HepG2 (cell line): Measurements from ENCODE around the gene ASCC3. TPM values are rescaled to one million over a fixed set of nuclear protein-coding genes. Genes with fewer than 3 reads are reported as not detected.

Experiments used
- ATAC-seq: fragments of 200-7000 bp; cut with Tn5 transposase; 3 replicates; pipeline ENCODE4 v1.9.1; 2020; ENCODE audit warnings: mild to moderate bottlenecking, moderate library complexity
- BruUV-seq: library from RNA; stranded (reverse); fragments of 400-500 nt; replicated peaks from 2 replicates; lab custom pipeline; 2021; lab: Mats Ljungman, UMichigan
- CTCF ChIA-PET: fragments of 300-600 bp; formaldehyde crosslinking; extraction: SDS; loops from one replicate; lab custom pipeline; 2021; ENCODE audit warnings: low total read pairs, inconsistent platforms, low intra/inter-chr PET ratio; lab: Yijun Ruan, JAX
- POLR2A ChIA-PET: fragments of 350-600 bp; sonication (Branson Sonifier 250); formaldehyde crosslinking; loops from one replicate; lab custom pipeline; 2020; ENCODE audit warnings: antibody characterized with exemption, inconsistent platforms; lab: Yijun Ruan, JAX
- DNase-seq: peaks from one replicate; pipeline ENCODE4 v3.0.0-alpha.2; 2015; ENCODE audit warnings: low spot score
- FAIRE-seq: peaks from 3 replicates; lab custom pipeline; 2011; peaks lifted over from hg19 to GRCh38; lab: Jason Lieb, UNC
- H2AFZ ChIP-seq: one replicate; pipeline ENCODE4 v1.6.1; 2011; ENCODE audit warnings: low read length, inconsistent platforms
- H3K27ac ChIP-seq: fragments of 300-600 bp; 3 replicates; pipeline ENCODE4 v1.8.0; 2011; ENCODE audit warnings: mixed run types, mild to moderate bottlenecking, mixed read lengths, low read length, inconsistent platforms; ENCODE audit not compliant: insufficient read depth; ENCODE audit errors: extremely low read length
- H3K27me3 ChIP-seq, 2 experiments: fragments of 200-600 bp in 1 of 2; 2 replicates in 1 of 2; 3 replicates in 1 of 2; pipeline versions ENCODE4 v1.6.0 to v1.8.0; 2011; ENCODE audit warnings: low read length in 2 of 2, mild to moderate bottlenecking in 2 of 2, moderate library complexity in 2 of 2, inconsistent platforms in 1 of 2; ENCODE audit not compliant: insufficient read depth in 2 of 2, control insufficient read depth in 1 of 2
- H3K36me3 ChIP-seq, 2 experiments: fragments of 200-600 bp in 1 of 2; replicated peaks in 1 of 2; 2 replicates in 1 of 2; 3 replicates in 1 of 2; pipeline versions ENCODE4 v1.5.1 to v1.8.0; 2011; ENCODE audit warnings: low read length in 2 of 2, inconsistent platforms in 1 of 2; ENCODE audit not compliant: insufficient read depth in 2 of 2, control insufficient read depth in 1 of 2
- H3K4me1 ChIP-seq: 2 replicates; pipeline ENCODE4 v1.5.1; 2012; ENCODE audit warnings: low read length, inconsistent platforms; ENCODE audit not compliant: insufficient read depth
- H3K4me2 ChIP-seq: 2 replicates; pipeline ENCODE4 v1.6.0; 2011; ENCODE audit warnings: low read depth, low read length, inconsistent platforms
- H3K4me3 ChIP-seq, 3 experiments: fragments of 200-600 bp in 1 of 3; sonication (generic), shearing (Covaris generic) in 1 of 3; replicated peaks in 1 of 3; 2 replicates each; pipeline ENCODE4 v1.5.1; 2011 to 2016; ENCODE audit warnings: low read length in 3 of 3, inconsistent platforms in 2 of 3, low read depth in 2 of 3, mild to moderate bottlenecking in 2 of 3, control low read depth in 1 of 3, mixed read lengths in 1 of 3; ENCODE audit not compliant: insufficient read depth in 1 of 3
- H3K79me2 ChIP-seq: one replicate; pipeline ENCODE4 v1.6.1; 2011; ENCODE audit warnings: low read length, inconsistent platforms; ENCODE audit not compliant: insufficient read depth
- H3K9ac ChIP-seq: 2 replicates; pipeline ENCODE4 v1.6.0; 2011; ENCODE audit warnings: mild to moderate bottlenecking, low read depth, low read length, inconsistent platforms; ENCODE audit not compliant: insufficient read depth
- H3K9me3 ChIP-seq: 2 replicates; pipeline ENCODE4 v1.5.1; 2012; ENCODE audit warnings: mild to moderate bottlenecking, low read length
- H4K20me1 ChIP-seq: 2 replicates; pipeline ENCODE4 v1.6.0; 2011; ENCODE audit warnings: inconsistent platforms, mild to moderate bottlenecking, low read length, moderate library complexity; ENCODE audit not compliant: insufficient read depth
- ARNTL ChIP-seq: sonication (generic); formaldehyde crosslinking; IDR thresholded peaks from 2 replicates; pipeline ENCODE4 v1.4.0; 2020; ENCODE audit warnings: mild to moderate bottlenecking, missing genetic modification reagents
- BHLHE40 ChIP-seq: IDR thresholded peaks from 2 replicates; pipeline ENCODE4 v1.6.1; 2011; ENCODE audit warnings: low read length, improper control_type of control experiment
- CBX1 ChIP-seq: IDR thresholded peaks from one replicate; pipeline ENCODE4 v1.6.1; 2016; ENCODE audit warnings: antibody characterized with exemption, low read depth
- CEBPB ChIP-seq: IDR thresholded peaks from 2 replicates; pipeline ENCODE4 v1.6.1; 2011; ENCODE audit warnings: low read depth, low read length, improper control_type of control experiment, borderline replicate concordance
- DNMT3B ChIP-seq: conservative IDR thresholded peaks from 2 replicates; pipeline ENCODE4 v1.6.1; 2016; ENCODE audit warnings: missing biosample characterization, control low read depth
- FOSL1 ChIP-seq: sonication (generic); formaldehyde crosslinking; IDR thresholded peaks from 2 replicates; pipeline ENCODE4 v1.9.0; 2021; ENCODE audit warnings: missing genetic modification reagents, borderline replicate concordance
- FOXM1 ChIP-seq: sonication (generic); formaldehyde crosslinking; IDR thresholded peaks from 2 replicates; pipeline ENCODE4 v1.5.0; 2020; ENCODE audit warnings: missing genetic modification reagents
- IRF2 ChIP-seq: IDR thresholded peaks from 2 replicates; pipeline ENCODE4 v1.6.1; 2018; ENCODE audit warnings: missing genetic modification reagents, missing compliant biosample characterization
- KLF13 ChIP-seq: sonication (generic); formaldehyde crosslinking; IDR thresholded peaks from 2 replicates; pipeline ENCODE4 v1.4.0; 2020; ENCODE audit warnings: mild to moderate bottlenecking, missing genetic modification reagents
- MEF2D ChIP-seq: sonication (generic); formaldehyde crosslinking; IDR thresholded peaks from 2 replicates; pipeline ENCODE4 v1.5.1; 2020; ENCODE audit warnings: mild to moderate bottlenecking, missing genetic modification reagents
- NFKBIZ ChIP-seq: IDR thresholded peaks from 2 replicates; pipeline ENCODE4 v1.6.1; 2018; ENCODE audit warnings: missing genetic modification reagents, missing compliant biosample characterization
- ONECUT2 ChIP-seq: sonication (generic); formaldehyde crosslinking; IDR thresholded peaks from 2 replicates; pipeline ENCODE4 v1.4.0; 2020; ENCODE audit warnings: missing genetic modification reagents
- RARG ChIP-seq: sonication (generic); formaldehyde crosslinking; IDR thresholded peaks from 2 replicates; pipeline ENCODE4 v1.4.0; 2020; ENCODE audit warnings: low read depth, mild to moderate bottlenecking, missing genetic modification reagents
- REXO4 ChIP-seq: sonication (generic); formaldehyde crosslinking; IDR thresholded peaks from 2 replicates; pipeline ENCODE4 v1.8.0; 2022; ENCODE audit warnings: missing genetic modification reagents, mild to moderate bottlenecking, borderline replicate concordance
- SMARCC2 ChIP-seq: fragments of 450-650 bp; IDR thresholded peaks from 2 replicates; pipeline ENCODE4 v1.6.1; 2017; ENCODE audit warnings: antibody characterized with exemption, mild to moderate bottlenecking
- THAP8 ChIP-seq: sonication (generic); formaldehyde crosslinking; IDR thresholded peaks from 2 replicates; pipeline ENCODE4 v1.5.1; 2020; ENCODE audit warnings: missing genetic modification reagents, mild to moderate bottlenecking, borderline replicate concordance
- XRCC5 ChIP-seq: fragments of 200-400 bp; formaldehyde crosslinking; optimal IDR thresholded peaks from 2 replicates; pipeline ENCODE3; 2017; ENCODE audit warnings: mild to moderate bottlenecking, low read length
- ZNF224 ChIP-seq: sonication (generic); formaldehyde crosslinking; IDR thresholded peaks from 2 replicates; pipeline ENCODE4 v1.5.0; 2020; ENCODE audit warnings: mild to moderate bottlenecking, missing genetic modification reagents
- ZNF264 ChIP-seq: sonication (generic); formaldehyde crosslinking; IDR thresholded peaks from 2 replicates; pipeline ENCODE4 v1.4.0; 2020; ENCODE audit warnings: missing genetic modification reagents
- ZNF326 ChIP-seq: sonication (generic); formaldehyde crosslinking; IDR thresholded peaks from 2 replicates; pipeline ENCODE4 v1.4.0; 2020; ENCODE audit warnings: missing genetic modification reagents, borderline replicate concordance
- ZNF343 ChIP-seq: sonication (generic); formaldehyde crosslinking; IDR thresholded peaks from 2 replicates; pipeline ENCODE4 v1.4.0; 2020; ENCODE audit warnings: mild to moderate bottlenecking, missing genetic modification reagents
- ZNF75D ChIP-seq: sonication (generic); formaldehyde crosslinking; IDR thresholded peaks from 2 replicates; pipeline ENCODE4 v1.8.1; 2023; ENCODE audit warnings: missing genetic modification reagents, mild to moderate bottlenecking, borderline replicate concordance
- ZSCAN25 ChIP-seq: sonication (generic); formaldehyde crosslinking; IDR thresholded peaks from 2 replicates; pipeline ENCODE4 v1.8.0; 2022; ENCODE audit warnings: mild to moderate bottlenecking, missing genetic modification reagents
- WGBS: methylation state at CpG from one replicate; pipeline ENCODE4 v1.1.6; 2017; ENCODE audit warnings: low lambda C conversion rate; 5-methylcytosine and 5-hydroxymethylcytosine counted together
- in situ Hi-C: cut with HindIII; loops from 2 replicates; pipeline ENCODE4 v1.10.0; 2017; ENCODE audit warnings: low pct_unique_long_range_greater_than_20kb; ENCODE audit not compliant: extremely low pct_ligation_motif_present
- intact Hi-C: fragments of 100-400 bp; cut with micrococcal nuclease; formaldehyde crosslinking; loops from one replicate; pipeline ENCODE4 v1.10.0; 2022; ENCODE audit not compliant: unreplicated experiment
- polyA plus RNA-seq, 8 experiments: library from polyadenylated mRNA; depleted of rRNA in 3 of 8; stranded (reverse) in 7 of 8; unstranded in 1 of 8; fragments of >200 nt; fragmentation: Illumina TruSeq in 4 of 8; extraction: Trizol in 4 of 8; gene quantifications; 2 replicates each; pipeline versions ENCODE4 v1.2.1 to v1.2.3, GENCODE V29; 2011 to 2016; ENCODE audit warnings: low read depth in 4 of 8, missing spikeins in 1 of 8, mixed read lengths in 1 of 8; ENCODE audit not compliant: insufficient read depth in 1 of 8
- total RNA-seq, 5 experiments: library from RNA; depleted of rRNA; stranded (reverse); fragments of >200 nt; fragmentation: Illumina TruSeq; extraction: Trizol; gene quantifications; 2 replicates each; pipeline ENCODE4 v1.2.3, GENCODE V29; 2016; ENCODE audit warnings: low read depth in 1 of 5

Gene ASCC3
- total and polyA plus RNA-seq, 2 of the 13 experiments (the other 11 are each of a cell fraction or from before 2014, with no cell fraction given): 23.1 to 55.7 TPM

GRCh38 chr6:100506651-100507050 is 374.5 kb downstream of the ASCC3 start:
- no peak for FAIRE-seq

DNA sequence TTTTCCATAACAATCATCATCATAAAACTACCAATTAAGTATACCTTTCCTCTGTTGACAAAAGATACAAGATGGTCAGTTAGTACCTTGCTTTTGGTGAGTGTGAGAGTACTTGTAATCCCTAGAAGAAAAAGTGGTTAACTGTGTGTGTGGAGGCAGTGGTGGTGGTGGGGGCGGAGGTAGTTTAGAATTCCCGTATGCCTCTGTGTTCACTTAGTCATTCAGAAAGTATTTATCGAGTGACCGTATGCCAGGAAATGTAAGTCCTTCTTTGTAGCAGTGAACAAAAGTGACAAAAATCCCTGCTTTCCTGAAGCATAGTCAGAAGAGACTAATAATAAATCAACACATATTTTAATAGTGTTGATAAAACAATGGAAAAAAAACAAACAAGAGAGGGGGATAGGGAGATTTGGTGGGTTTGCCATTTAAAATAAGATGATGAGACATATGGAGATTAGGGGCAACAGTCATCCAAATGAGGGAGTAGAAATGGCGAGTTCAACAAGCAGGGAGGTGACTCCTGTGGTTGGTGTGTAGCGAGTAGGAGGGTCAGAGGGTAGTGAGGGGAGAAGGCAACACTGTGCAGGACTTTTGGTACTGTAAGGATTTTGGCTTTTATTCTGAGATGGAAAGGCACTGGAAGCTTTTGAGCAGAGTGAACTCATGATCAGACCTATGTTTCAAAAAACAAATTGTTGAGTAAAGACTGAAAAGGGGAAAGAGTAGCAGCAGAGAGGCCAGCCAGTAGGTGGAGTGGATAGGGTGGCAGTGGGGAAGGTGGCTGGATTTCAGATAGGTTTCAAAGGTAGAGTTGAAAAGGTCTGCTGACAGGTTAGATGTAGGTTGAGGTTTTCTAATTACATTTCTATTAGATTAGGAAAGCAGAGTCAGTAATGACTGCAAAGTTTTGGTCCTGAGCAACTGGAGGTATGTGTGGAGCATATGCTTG is 376.1 kb downstream of the ASCC3 start:
- Histone ChIP-seq H3K27me3 (no peaks in the 10 kb centered on the region), H3K36me3 (peaks cover 3 to 10% of the 10 kb centered on the region in 2 experiments; a peak in 1 of 5 replicates), H3K27ac (no peak overlapping the region), H3K9ac (no peak overlapping the region), H3K4me2 (no peak overlapping the region), H4K20me1 (no peaks in the 10 kb centered on the region), H2AFZ (no peak overlapping the region), H3K79me2 (no peaks in the 10 kb centered on the region), H3K9me3 (no peaks in the 10 kb centered on the region), H3K4me3 (no peak overlapping the region), H3K4me1 (peaks cover 10% of the 10 kb centered on the region)
- no TSS peak for BruUV-seq
- DNase-seq (no peak), ATAC-seq (peak; percentile 60; the same call in 2 of the 3 replicates), FAIRE-seq (no peak)
- intact Hi-C loops (no loop called here), in situ Hi-C loops (no loop called here)
- ChIA-PET POLR2A (no interaction called here), CTCF (no interaction called here)
- 91% methylated on average over 6 of the region's 6 CpGs for WGBS
- TF ChIP-seq FOSL1 (CRISPR knock-in tag): no peak
- TF ChIP-seq NFKBIZ (CRISPR knock-in tag): no peak
- TF ChIP-seq CEBPB: no peak
- no peak for TF ChIP-seq ZNF326
- TF ChIP-seq KLF13 (CRISPR knock-in tag): no peak
- TF ChIP-seq MEF2D (CRISPR knock-in tag): no peak
- TF ChIP-seq SMARCC2: no peak
- no peak for TF ChIP-seq ZNF75D
- TF ChIP-seq FOXM1 (CRISPR knock-in tag): no peak
- TF ChIP-seq DNMT3B: no peak
- TF ChIP-seq XRCC5: no peak
- no peak for TF ChIP-seq CBX1
- TF ChIP-seq ZNF224: no peak
- TF ChIP-seq ONECUT2 (CRISPR knock-in tag): no peak
- no peak for TF ChIP-seq BHLHE40

More at GRCh38 chr6:100506651-100507050, 374.5 kb downstream of the ASCC3 start:
- TF ChIP-seq IRF2 (CRISPR knock-in tag): no peak
- TF ChIP-seq ZNF264 (CRISPR knock-in tag): no peak
- TF ChIP-seq RARG: no peak
- no peak for TF ChIP-seq REXO4 (CRISPR knock-in tag)
- TF ChIP-seq ARNTL (CRISPR knock-in tag): no peak
- no peak for TF ChIP-seq THAP8
- TF ChIP-seq ZSCAN25: no peak
- TF ChIP-seq ZNF343: no peak
- Histone ChIP-seq H3K9ac (no peak overlapping the region), H3K9me3 (no peaks in the 10 kb centered on the region), H3K4me2 (no peak overlapping the region), H3K27me3 (no peaks in the 10 kb centered on the region), H3K36me3 (peaks cover 3 to 19% of the 10 kb centered on the region in 2 experiments; a peak in 2 of 5 replicates), H3K79me2 (no peaks in the 10 kb centered on the region), H3K4me3 (no peak overlapping the region), H3K4me1 (peaks cover 10% of the 10 kb centered on the region), H3K27ac (no peak overlapping the region), H2AFZ (no peak overlapping the region), H4K20me1 (no peaks in the 10 kb centered on the region)
- WGBS: 95% methylated on average over 2 of the region's 2 CpGs
- ChIA-PET CTCF (no interaction called here), POLR2A (no interaction called here)
- BruUV-seq: no TSS peak
- in situ Hi-C loops: no loop called here
- DNase-seq: no peak
- intact Hi-C loops: no loop called here
- no peak for ATAC-seq
